HK-2 (cell line): Measurements from ENCODE around the gene ZNF384.

Source experiments
- DNase-seq: peaks from one replicate; pipeline ENCODE4 v3.0.0-alpha.2; 2018; ENCODE audit not compliant: unreplicated experiment

ZNF384 gene

DNA sequence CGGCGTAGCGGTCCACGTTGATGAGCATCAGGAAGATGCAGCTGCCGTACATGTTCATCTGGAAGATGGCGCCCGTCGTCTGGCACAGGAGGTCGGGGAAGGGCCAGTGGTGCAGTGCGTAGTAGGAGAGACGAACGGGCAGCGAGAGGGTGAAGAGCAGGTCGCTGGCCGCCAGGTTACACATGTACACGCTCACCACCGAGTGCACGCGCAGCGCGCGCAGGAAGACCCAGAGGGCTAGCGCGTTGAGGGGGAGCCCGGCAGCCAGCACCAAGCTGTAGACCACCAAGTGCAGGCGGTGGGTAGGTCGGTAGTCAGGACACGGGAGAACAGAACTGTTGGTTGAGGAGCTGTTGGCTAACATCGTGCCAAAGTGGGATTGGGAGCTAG, 68.3 kb downstream of the ZNF384 start:
- no peak for DNase-seq

DNA sequence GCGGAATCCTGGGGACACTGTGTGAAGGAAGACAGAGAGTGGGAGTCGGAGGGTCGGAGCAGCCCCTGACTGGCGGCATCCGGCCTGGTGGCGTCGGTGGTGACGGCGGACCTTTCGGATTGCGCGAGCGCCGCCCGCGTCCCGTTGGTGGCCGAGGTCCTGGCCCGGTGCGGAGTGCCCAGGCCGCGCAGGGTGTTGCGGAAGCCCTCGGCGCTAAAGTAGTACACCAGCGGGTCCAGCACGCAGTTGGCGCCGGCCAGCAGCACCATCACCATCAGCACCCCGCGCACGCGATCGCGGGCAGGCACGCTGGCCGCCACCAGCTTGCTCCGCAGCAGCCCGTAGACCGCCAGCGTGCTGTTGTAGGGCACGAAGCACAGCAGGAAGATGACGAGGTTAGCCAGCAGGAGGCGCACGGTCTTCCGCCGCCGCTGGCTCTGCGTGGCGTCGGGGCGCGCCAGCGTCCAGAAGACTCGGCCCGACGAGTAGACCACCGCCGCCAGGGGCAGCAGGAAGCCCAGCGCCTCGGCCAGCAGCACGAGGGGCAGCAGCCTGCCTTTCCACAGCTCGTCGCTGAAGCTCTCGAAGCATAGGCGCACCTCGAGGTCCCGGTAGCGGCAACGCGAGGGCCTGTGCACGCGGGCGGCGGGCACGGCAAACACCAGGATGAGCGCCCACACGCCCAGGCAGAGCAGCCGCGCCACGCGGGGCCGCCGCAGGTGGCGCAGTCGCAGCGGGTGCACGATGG, 68.9 kb downstream of the ZNF384 start:
- DNase-seq = no peak

DNA sequence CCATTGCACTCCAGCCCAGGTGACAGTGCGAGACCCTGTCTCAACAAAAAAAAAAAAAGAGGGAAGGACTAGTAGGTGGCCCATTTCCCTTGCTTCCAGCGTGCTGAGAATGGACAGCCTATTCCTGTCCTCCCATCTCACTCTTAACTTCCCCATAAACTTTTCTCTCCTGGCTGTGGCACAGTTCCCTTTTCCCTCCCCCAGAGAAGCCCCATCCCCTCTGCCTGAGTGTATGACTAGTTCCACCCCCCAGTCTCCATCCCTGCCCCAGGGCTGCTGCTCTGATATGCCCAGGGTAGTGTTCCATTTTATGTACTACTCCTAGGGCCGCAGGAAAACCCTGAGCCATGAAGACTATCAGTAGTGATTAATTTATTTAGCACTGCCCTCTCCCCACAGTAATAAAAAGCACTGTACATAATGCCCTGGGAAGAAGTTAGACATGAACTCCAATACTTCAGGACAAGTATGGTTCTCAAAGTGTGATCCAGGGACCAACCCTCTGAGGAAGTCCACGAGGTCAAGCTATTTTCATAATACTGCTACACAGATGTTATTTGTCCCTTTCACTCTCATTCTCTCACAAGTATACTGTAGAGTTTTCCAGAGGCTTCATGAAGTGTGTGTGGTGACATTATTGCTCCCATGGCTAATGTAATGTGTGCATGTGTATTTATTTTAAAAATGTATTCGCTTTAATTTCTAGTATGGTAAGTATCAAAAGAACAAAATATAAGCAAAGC, 70.5 kb downstream of the ZNF384 start:
- no peak for DNase-seq
